Caco-2 (cell line): ENCODE results near the gene ENDOG. TPM values are rescaled to one million over a fixed set of nuclear protein-coding genes. Genes with fewer than 3 reads are reported as not detected.

Experiments used
- BruUV-seq: library from RNA; stranded (reverse); fragments of 400-500 nt; replicated peaks from 2 replicates; lab custom pipeline; 2021; lab: Mats Ljungman, UMichigan
- CTCF ChIA-PET: fragments of 300-600 bp; sonication (Branson Sonifier 250); formaldehyde crosslinking; loops from one replicate; lab custom pipeline; 2022; ENCODE audit warnings: antibody characterized with exemption; lab: Charles Lee
- POLR2A ChIA-PET: fragments of 300-600 bp; sonication (Branson Sonifier 250); formaldehyde crosslinking; loops from one replicate; lab custom pipeline; 2022; ENCODE audit warnings: antibody characterized with exemption; lab: Charles Lee
- DNase-seq, 2 experiments: peaks; one replicate each; pipeline versions ENCODE4 v3.0.0 to v3.0.0-alpha.2; 2020 to 2022
- H3K27me3 ChIP-seq: replicated peaks from 2 replicates; pipeline ENCODE4 v1.6.0; 2011; ENCODE audit warnings: low read length; ENCODE audit not compliant: control insufficient read depth, insufficient read depth
- H3K36me3 ChIP-seq: 2 replicates; pipeline ENCODE4 v1.5.1; 2011; ENCODE audit warnings: low read length; ENCODE audit not compliant: control insufficient read depth, insufficient read depth
- H3K4me1 ChIP-seq: fragments of 250-450 bp; sonication (Bioruptor Pico); 2 replicates; pipeline ENCODE4 v1.5.1; 2020; ENCODE audit warnings: mild to moderate bottlenecking
- H3K4me3 ChIP-seq: 2 replicates; pipeline ENCODE4 v1.5.1; 2011; ENCODE audit warnings: low read depth, mild to moderate bottlenecking, control low read depth, low read length
- H3K9me3 ChIP-seq: fragments of 250-450 bp; sonication (Bioruptor Pico); 2 replicates; pipeline ENCODE4 v1.5.1; 2020; ENCODE audit warnings: mild to moderate bottlenecking, moderate library complexity
- H3K27ac Mint-ChIP-seq: one replicate; pipeline ENCODE4 v1.8.0; 2022; ENCODE audit warnings: mixed read lengths; ENCODE audit not compliant: unreplicated experiment
- H3K27me3 Mint-ChIP-seq: one replicate; pipeline ENCODE4 v1.8.0; 2022; ENCODE audit warnings: mixed read lengths; ENCODE audit not compliant: insufficient read depth, unreplicated experiment
- H3K36me3 Mint-ChIP-seq: one replicate; pipeline ENCODE4 v1.8.0; 2022; ENCODE audit warnings: mild to moderate bottlenecking, mixed read lengths; ENCODE audit not compliant: insufficient read depth, unreplicated experiment
- H3K4me1 Mint-ChIP-seq: one replicate; pipeline ENCODE4 v1.8.0; 2022; ENCODE audit warnings: low read depth, mixed read lengths; ENCODE audit not compliant: unreplicated experiment
- H3K4me3 Mint-ChIP-seq: one replicate; pipeline ENCODE4 v1.8.0; 2022; ENCODE audit warnings: mild to moderate bottlenecking, moderate library complexity, mixed read lengths; ENCODE audit not compliant: unreplicated experiment
- H3K9me3 Mint-ChIP-seq: one replicate; pipeline ENCODE4 v1.8.0; 2022; ENCODE audit warnings: mixed read lengths; ENCODE audit not compliant: unreplicated experiment
- intact Hi-C: fragments of 100-400 bp; cut with micrococcal nuclease; formaldehyde crosslinking; loops from one replicate; pipeline ENCODE4 v1.10.0; 2022; ENCODE audit not compliant: unreplicated experiment
- total RNA-seq: library from RNA; stranded (reverse); gene quantifications from 2 replicates; pipeline ENCODE4 v1.2.3, GENCODE V29; 2022
- TF ChIP-seq, protein P1 (sequence below), 2 experiments: fragments of 200-600 bp in 1 of 2; IDR thresholded peaks; 1 replicate in 1 of 2; 2 replicates in 1 of 2; pipeline versions ENCODE4 v1.5.1 to v1.8.0; 2011 to 2022; ENCODE audit warnings: antibody characterized with exemption in 1 of 2, control low read depth in 1 of 2, inconsistent platforms in 1 of 2, low read depth in 1 of 2, low read length in 1 of 2, mild to moderate bottlenecking in 1 of 2, moderate library complexity in 1 of 2; ENCODE audit not compliant: insufficient read depth in 1 of 2, severe bottlenecking in 1 of 2, unreplicated experiment in 1 of 2

The ENDOG gene
- total RNA-seq, 1 experiment from 2014 or later, result 30.0 TPM

DNA sequence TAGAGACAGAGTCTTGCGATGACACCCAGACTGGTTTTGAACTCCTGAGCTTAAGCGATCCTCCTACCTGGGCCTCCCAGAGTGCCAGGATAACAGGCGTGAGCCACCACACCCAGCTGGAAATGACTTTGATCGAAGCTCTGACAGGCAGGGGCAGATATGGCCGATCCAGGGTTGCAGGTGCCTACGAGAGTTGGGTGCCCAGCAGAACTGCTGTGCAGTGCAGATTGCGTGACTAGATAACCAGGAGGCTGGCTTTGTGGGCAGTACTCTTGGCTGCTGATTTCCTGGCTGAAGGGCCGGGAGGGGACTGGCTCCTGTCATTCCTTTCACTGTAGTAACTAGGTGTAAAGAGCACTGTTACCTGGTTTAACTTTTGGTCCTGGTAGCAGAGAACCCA, 19.4 kb upstream of the ENDOG start:
- no peak for DNase-seq
- no TSS peak for BruUV-seq
- no peak overlapping the region for H3K4me3 Mint-ChIP-seq
- peaks cover 2% of the 10 kb centered on the region for H3K4me1 Mint-ChIP-seq
- no peaks in the 10 kb centered on the region for H3K36me3 ChIP-seq
- no peaks in the 10 kb centered on the region for H3K27me3 ChIP-seq
- POLR2A ChIA-PET, result no interaction called here
- CTCF ChIA-PET, result interaction anchor here (1.2 kb wide), 1 partner anchor 19 kb away, joined by 3 read pairs; the partner anchor contains the start of gene ENDOG
- intact Hi-C loops, result no loop called here
- TF ChIP-seq, protein P1, sequence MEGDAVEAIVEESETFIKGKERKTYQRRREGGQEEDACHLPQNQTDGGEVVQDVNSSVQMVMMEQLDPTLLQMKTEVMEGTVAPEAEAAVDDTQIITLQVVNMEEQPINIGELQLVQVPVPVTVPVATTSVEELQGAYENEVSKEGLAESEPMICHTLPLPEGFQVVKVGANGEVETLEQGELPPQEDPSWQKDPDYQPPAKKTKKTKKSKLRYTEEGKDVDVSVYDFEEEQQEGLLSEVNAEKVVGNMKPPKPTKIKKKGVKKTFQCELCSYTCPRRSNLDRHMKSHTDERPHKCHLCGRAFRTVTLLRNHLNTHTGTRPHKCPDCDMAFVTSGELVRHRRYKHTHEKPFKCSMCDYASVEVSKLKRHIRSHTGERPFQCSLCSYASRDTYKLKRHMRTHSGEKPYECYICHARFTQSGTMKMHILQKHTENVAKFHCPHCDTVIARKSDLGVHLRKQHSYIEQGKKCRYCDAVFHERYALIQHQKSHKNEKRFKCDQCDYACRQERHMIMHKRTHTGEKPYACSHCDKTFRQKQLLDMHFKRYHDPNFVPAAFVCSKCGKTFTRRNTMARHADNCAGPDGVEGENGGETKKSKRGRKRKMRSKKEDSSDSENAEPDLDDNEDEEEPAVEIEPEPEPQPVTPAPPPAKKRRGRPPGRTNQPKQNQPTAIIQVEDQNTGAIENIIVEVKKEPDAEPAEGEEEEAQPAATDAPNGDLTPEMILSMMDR (IDR thresholded peaks at IDR 0.05; ENCODE audit: insufficient read depth in 1 of 2, low read depth in 1 of 2, low read length in 1 of 2, severe bottlenecking in 1 of 2, unreplicated experiment in 1 of 2), result no peak
- H3K4me3 ChIP-seq, result no peak overlapping the region
- no peaks in the 10 kb centered on the region for H3K4me1 ChIP-seq
- H3K9me3 ChIP-seq, result no peaks in the 10 kb centered on the region
- H3K27ac Mint-ChIP-seq, result no peak overlapping the region
- no peaks in the 10 kb centered on the region for H3K9me3 Mint-ChIP-seq
- H3K36me3 Mint-ChIP-seq, result peaks cover 29% of the 10 kb centered on the region
- H3K27me3 Mint-ChIP-seq, result no peaks in the 10 kb centered on the region

DNA sequence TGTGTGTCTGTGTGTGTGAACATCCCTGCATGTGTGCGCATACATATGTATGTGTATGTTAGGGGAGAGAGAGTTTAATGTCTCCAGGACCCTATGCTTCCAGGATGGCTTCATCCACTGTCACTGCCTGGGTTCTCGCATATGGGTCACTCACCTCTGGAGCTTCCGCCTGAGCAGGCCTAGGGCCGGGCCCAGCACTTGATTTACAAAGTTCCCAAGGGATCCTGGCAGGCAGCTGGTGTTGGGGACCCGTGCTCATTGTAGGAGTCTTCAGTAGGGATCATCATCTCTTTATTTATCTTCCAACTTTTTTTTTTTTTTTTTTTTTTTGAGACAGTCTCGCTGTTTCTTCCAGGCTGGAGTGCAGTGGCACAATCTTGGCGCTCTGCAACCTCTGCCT, 18.2 kb upstream of the ENDOG start:
- Mint-ChIP-seq H3K27ac (no peak overlapping the region), H3K27me3 (no peaks in the 10 kb centered on the region), H3K36me3 (peaks cover 26% of the 10 kb centered on the region), H3K4me1 (no peaks in the 10 kb centered on the region), H3K9me3 (no peaks in the 10 kb centered on the region), H3K4me3 (no peak overlapping the region)
- H3K36me3 ChIP-seq, result no peaks in the 10 kb centered on the region
- H3K9me3 ChIP-seq, result no peaks in the 10 kb centered on the region
- no peak overlapping the region for H3K4me3 ChIP-seq
- TF ChIP-seq, protein P1 (IDR thresholded peaks at IDR 0.05; ENCODE audit: insufficient read depth in 1 of 2, low read depth in 1 of 2, low read length in 1 of 2, severe bottlenecking in 1 of 2, unreplicated experiment in 1 of 2), result no peak
- H3K27me3 ChIP-seq, result no peaks in the 10 kb centered on the region
- BruUV-seq, result no TSS peak
- H3K4me1 ChIP-seq, result no peaks in the 10 kb centered on the region
- ChIA-PET POLR2A (no interaction called here), CTCF (no interaction called here)
- no peak for DNase-seq
- intact Hi-C loops, result no loop called here

DNA sequence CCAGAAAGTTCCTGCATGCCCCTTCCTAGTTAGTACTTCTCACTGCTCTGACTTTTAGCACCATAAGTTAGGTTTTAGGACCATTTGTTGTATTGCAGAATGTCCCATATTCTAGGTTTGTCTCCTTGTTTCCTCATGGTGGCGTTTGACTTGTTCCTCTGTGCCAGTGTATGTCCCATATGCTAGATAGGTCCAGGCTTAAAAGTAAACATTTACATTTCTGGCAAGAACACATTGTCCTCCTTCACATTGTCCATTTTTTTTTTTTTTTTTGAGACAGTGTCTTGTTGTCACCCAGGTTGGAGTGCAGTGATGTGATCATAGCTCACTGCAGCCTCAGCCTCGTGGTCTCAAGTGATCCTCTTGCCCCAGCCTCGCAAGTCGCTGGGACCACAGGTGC, 15.8 kb upstream of the ENDOG start:
- Mint-ChIP-seq H3K27me3 (no peaks in the 10 kb centered on the region), H3K27ac (no peak overlapping the region), H3K4me1 (no peaks in the 10 kb centered on the region), H3K36me3 (peaks cover 27% of the 10 kb centered on the region), H3K4me3 (no peak overlapping the region), H3K9me3 (no peaks in the 10 kb centered on the region)
- ChIA-PET CTCF (no interaction called here), POLR2A (no interaction called here)
- no peaks in the 10 kb centered on the region for H3K27me3 ChIP-seq
- intact Hi-C loops, result no loop called here
- H3K36me3 ChIP-seq, result no peaks in the 10 kb centered on the region; the same call in 1 of the 2 replicates
- H3K9me3 ChIP-seq, result no peaks in the 10 kb centered on the region
- DNase-seq, result no peak
- no peaks in the 10 kb centered on the region for H3K4me1 ChIP-seq
- no peak overlapping the region for H3K4me3 ChIP-seq
- no TSS peak for BruUV-seq
- TF ChIP-seq, protein P1 (IDR thresholded peaks at IDR 0.05; ENCODE audit: insufficient read depth in 1 of 2, low read depth in 1 of 2, low read length in 1 of 2, severe bottlenecking in 1 of 2, unreplicated experiment in 1 of 2), result no peak
